Gastrocnemius medialis (tissue), 4 donors: ENCODE data around the gene IFFO2.

Experiments
- CTCF ChIP-seq, 5 experiments: fragments of 450-650 bp in 3 of 5; fragments of 200-600 bp in 2 of 5; sonication (generic) in 2 of 5; IDR thresholded peaks in 4 of 5; conservative IDR thresholded peaks in 1 of 5; 1 replicate in 4 of 5; 2 replicates in 1 of 5; pipeline ENCODE4 v1.5.1; 2016 to 2019; ENCODE audit warnings: antibody characterized with exemption in 5 of 5, mild to moderate bottlenecking in 3 of 5, moderate library complexity in 3 of 5
- POLR2A ChIP-seq, 2 donors: fragments of 450-650 bp; IDR thresholded peaks; one replicate each; pipeline ENCODE4 v1.6.1; 2017; ENCODE audit warnings: antibody characterized with exemption in 2 of 2, mild to moderate bottlenecking in 2 of 2, moderate library complexity in 2 of 2

GRCh38 chr1:18854331-18855025, 102.0 kb downstream of the IFFO2 start:
- TF ChIP-seq CTCF (IDR thresholded peaks at IDR 0.05 in 4 of 5, conservative IDR thresholded peaks at IDR 0.05 in 1 of 5) (no peak), POLR2A (IDR thresholded peaks at IDR 0.05) (no peak)
